Testis (tissue), 3 donors: ENCODE measurements around the gene MKI67. TPM values are rescaled to one million over a fixed set of nuclear protein-coding genes. Genes with fewer than 3 reads are reported as not detected.

Source experiments
- DNase-seq: peaks from one replicate; pipeline ENCODE4 v3.0.0-alpha.2; 2019
- H3K27ac ChIP-seq, 2 donors: fragments of 200-600 bp; sonication (generic); one replicate each; pipeline ENCODE4 v1.5.1; 2019
- H3K27me3 ChIP-seq: fragments of 200-600 bp; sonication (generic); one replicate; pipeline ENCODE4 v1.5.1; 2019
- H3K36me3 ChIP-seq: fragments of 200-600 bp; sonication (generic); one replicate; pipeline ENCODE4 v1.5.1; 2017; ENCODE audit warnings: low read depth; ENCODE audit errors: missing control alignments
- H3K4me1 ChIP-seq: fragments of 200-600 bp; sonication (generic); one replicate; pipeline ENCODE4 v1.5.1; 2019
- H3K4me3 ChIP-seq, 2 donors: fragments of 200-600 bp; sonication (generic); one replicate each; pipeline ENCODE4 v1.5.1; 2017 to 2019
- H3K9me3 ChIP-seq: fragments of 200-600 bp; sonication (generic); one replicate; pipeline ENCODE4 v1.5.1; 2017
- POLR2A ChIP-seq: fragments of 450-650 bp; IDR thresholded peaks from one replicate; pipeline ENCODE4 v1.6.1; 2017; ENCODE audit warnings: antibody characterized with exemption, mild to moderate bottlenecking, moderate library complexity
- WGBS, 2 donors: methylation state at CpG; one replicate each; pipeline ENCODE4 v1.1.5; 2018; 5-methylcytosine and 5-hydroxymethylcytosine counted together
- intact Hi-C: fragments of 100-400 bp; cut with DNase I; formaldehyde crosslinking; loops from one replicate; pipeline ENCODE4 v1.15.1; 2023; ENCODE audit warnings: low total_unique reads
- polyA plus RNA-seq: library from polyadenylated mRNA; stranded (reverse); fragments of 350-450 nt; fragmentation: Illumina TruSeq; extraction: RNeasy Lipid Tissue Mini Kit (QIAGEN cat#74804); gene quantifications from one replicate; pipeline ENCODE4 v1.2.3, GENCODE V29; 2014; ENCODE audit warnings: low read depth, low replicate concordance; ENCODE audit not compliant: insufficient read depth
- total RNA-seq, 2 donors: library from RNA; depleted of rRNA; stranded (reverse); fragments of >200 nt; gene quantifications; one replicate each; pipeline ENCODE4 v1.2.3, GENCODE V29; 2016
- TF ChIP-seq, protein P1 (sequence below), 3 experiments: fragments of 450-650 bp in 2 of 3; fragments of 200-600 bp in 1 of 3; sonication (generic) in 1 of 3; IDR thresholded peaks; one replicate each; pipeline ENCODE4 v1.5.1; 2016 to 2019; ENCODE audit warnings: antibody characterized with exemption in 3 of 3, mild to moderate bottlenecking in 2 of 3, moderate library complexity in 1 of 3

The MKI67 gene
- total and polyA plus RNA-seq, 3 donors from 2014 or later, result 4.0 to 7.2 (median 4.5) TPM

- Histone ChIP-seq H3K9me3 (no peaks in the 10 kb centered on the region), H3K27me3 (no peaks in the 10 kb centered on the region), H3K27ac (no peak overlapping the region), H3K36me3 (no peaks in the 10 kb centered on the region), H3K4me1 (no peaks in the 10 kb centered on the region), H3K4me3 (peak overlapping the region; percentile 38 to 56)
- WGBS, 2 donors, result 1 to 2% methylated on average over 14 to 35 of the region's 53 CpGs
- peak; percentile 79 for DNase-seq
- intact Hi-C loops, result no loop called here
- TF ChIP-seq, protein P1, sequence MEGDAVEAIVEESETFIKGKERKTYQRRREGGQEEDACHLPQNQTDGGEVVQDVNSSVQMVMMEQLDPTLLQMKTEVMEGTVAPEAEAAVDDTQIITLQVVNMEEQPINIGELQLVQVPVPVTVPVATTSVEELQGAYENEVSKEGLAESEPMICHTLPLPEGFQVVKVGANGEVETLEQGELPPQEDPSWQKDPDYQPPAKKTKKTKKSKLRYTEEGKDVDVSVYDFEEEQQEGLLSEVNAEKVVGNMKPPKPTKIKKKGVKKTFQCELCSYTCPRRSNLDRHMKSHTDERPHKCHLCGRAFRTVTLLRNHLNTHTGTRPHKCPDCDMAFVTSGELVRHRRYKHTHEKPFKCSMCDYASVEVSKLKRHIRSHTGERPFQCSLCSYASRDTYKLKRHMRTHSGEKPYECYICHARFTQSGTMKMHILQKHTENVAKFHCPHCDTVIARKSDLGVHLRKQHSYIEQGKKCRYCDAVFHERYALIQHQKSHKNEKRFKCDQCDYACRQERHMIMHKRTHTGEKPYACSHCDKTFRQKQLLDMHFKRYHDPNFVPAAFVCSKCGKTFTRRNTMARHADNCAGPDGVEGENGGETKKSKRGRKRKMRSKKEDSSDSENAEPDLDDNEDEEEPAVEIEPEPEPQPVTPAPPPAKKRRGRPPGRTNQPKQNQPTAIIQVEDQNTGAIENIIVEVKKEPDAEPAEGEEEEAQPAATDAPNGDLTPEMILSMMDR (IDR thresholded peaks at IDR 0.05), result peak; percentile 81 to 86 (median 82)
- TF ChIP-seq POLR2A, result no peak
Observed at GRCh38 chr10:128150045-128150493, 23.8 kb upstream of the MKI67 start.

GRCh38 chr10:128149267-128150014, 23.2 kb upstream of the MKI67 start:
- Histone ChIP-seq H3K9me3 (no peaks in the 10 kb centered on the region), H3K4me3 (peak overlapping the region; percentile 23 to 38), H3K27me3 (no peaks in the 10 kb centered on the region), H3K4me1 (no peaks in the 10 kb centered on the region), H3K36me3 (no peaks in the 10 kb centered on the region), H3K27ac (no peak overlapping the region)
- intact Hi-C loops, result no loop called here
- TF ChIP-seq, protein P1 (IDR thresholded peaks at IDR 0.05), result no peak
- no peak for TF ChIP-seq POLR2A
- no peak for DNase-seq
- WGBS, 2 donors, result 25 to 27% methylated on average over 38 to 54 of the region's 61 CpGs

GRCh38 chr10:128147669-128148068, 21.4 kb upstream of the MKI67 start:
- 51 to 52% methylated on average over 2 of the region's 2 CpGs for WGBS, 2 donors
- no peaks in the 10 kb centered on the region for H3K27me3 ChIP-seq

DNA sequence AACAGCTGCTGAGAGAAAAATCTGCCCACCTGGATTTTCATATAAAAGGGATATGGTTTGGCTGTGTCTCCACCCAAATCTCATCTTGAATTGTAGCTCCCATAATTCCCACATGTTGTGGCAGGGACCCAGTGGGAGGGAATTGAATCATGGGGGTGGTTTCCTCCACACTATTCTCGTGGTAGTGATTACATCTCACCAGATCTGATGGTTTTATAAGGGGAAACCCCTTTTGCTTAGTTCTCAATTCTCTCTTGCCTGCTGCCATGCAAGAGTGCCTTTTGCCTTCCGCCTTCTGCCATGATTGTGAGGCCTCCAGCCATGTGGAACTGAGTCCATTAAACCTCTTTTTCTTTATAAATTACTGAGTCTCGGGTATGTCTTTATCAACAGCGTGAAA, 20.8 kb upstream of the MKI67 start:
- no peak for TF ChIP-seq POLR2A
- TF ChIP-seq, protein P1 (IDR thresholded peaks at IDR 0.05), result no peak
- Histone ChIP-seq H3K36me3 (no peaks in the 10 kb centered on the region), H3K4me3 (no peak overlapping the region), H3K4me1 (no peaks in the 10 kb centered on the region), H3K27ac (no peak overlapping the region), H3K27me3 (no peaks in the 10 kb centered on the region), H3K9me3 (no peaks in the 10 kb centered on the region)
- 86% methylated on average over 4 of the region's 4 CpGs for WGBS, 2 donors
- intact Hi-C loops, result no loop called here
- no peak for DNase-seq

More at GRCh38 chr10:128147669-128148068, 21.4 kb upstream of the MKI67 start:
- Histone ChIP-seq H3K36me3 (no peaks in the 10 kb centered on the region), H3K27ac (no peak overlapping the region), H3K9me3 (no peaks in the 10 kb centered on the region), H3K4me3 (no peak overlapping the region), H3K4me1 (no peaks in the 10 kb centered on the region)
- intact Hi-C loops, result no loop called here
- no peak for TF ChIP-seq POLR2A
- TF ChIP-seq, protein P1 (IDR thresholded peaks at IDR 0.05), result no peak
- DNase-seq, result no peak

DNA sequence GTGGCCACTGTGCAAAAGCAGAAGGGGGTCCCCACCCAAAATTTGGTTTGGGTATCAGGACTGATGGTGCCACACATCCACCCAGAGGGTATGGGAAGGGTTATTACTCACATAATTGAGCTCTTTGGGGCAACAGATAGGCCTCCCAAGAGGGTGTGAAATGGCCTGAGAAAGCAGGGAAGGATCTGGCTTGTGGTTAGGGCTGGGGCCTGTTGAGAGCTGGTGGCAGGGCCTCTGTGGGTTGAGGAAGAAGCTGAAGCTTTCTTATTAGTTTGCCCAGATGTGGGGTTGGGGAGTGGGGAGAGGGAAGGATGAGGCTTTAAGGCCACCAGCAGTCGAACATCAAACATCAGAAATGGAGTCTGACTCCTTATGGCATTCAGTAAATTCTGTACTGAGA, 18.3 kb upstream of the MKI67 start:
- no peaks in the 10 kb centered on the region for H3K36me3 ChIP-seq
- no peaks in the 10 kb centered on the region for H3K4me1 ChIP-seq
- TF ChIP-seq, protein P1 (IDR thresholded peaks at IDR 0.05), result no peak
- no peak for TF ChIP-seq POLR2A
- H3K27ac ChIP-seq, result no peak overlapping the region
- 88 to 89% methylated on average over 1 of the region's 1 CpG for WGBS, 2 donors
- intact Hi-C loops, result no loop called here
- DNase-seq, result no peak
- H3K9me3 ChIP-seq, result no peaks in the 10 kb centered on the region
- H3K27me3 ChIP-seq, result no peaks in the 10 kb centered on the region
- no peak overlapping the region for H3K4me3 ChIP-seq
